ENCODE results near the gene APPBP2.
"Not testable (repeated sequence)": the region's sequence is repeated elsewhere in the genome, so short reads cannot be mapped to it uniquely, and the experiment has no call there.

- not testable (repeated sequence) for TF ChIP-seq POLR2A (IDR thresholded peaks at IDR 0.05; ENCODE audit: low read depth); CTCF (IDR thresholded peaks at IDR 0.05)
Measured at GRCh38 chr17:60515199-60515598, 10.8 kb downstream of the APPBP2 start.

Measured in esophagus muscularis mucosa (tissue), 3 donors.